Endothelial cell of umbilical vein (primary cell): ENCODE results near the gene AK8. TPM values are rescaled to one million over a fixed set of nuclear protein-coding genes. Genes with fewer than 3 reads are reported as not detected.

ENCODE experiments used
- BruUV-seq: library from RNA; stranded (reverse); fragments of 400-500 nt; replicated peaks from 2 replicates; lab custom pipeline; 2021; lab: Mats Ljungman, UMichigan
- CTCF ChIA-PET: fragments of 300-600, 350-600 bp; sonication (Branson Sonifier 250); formaldehyde crosslinking; loops from one replicate; lab custom pipeline; 2021; ENCODE audit warnings: antibody characterized with exemption, inconsistent platforms; lab: Charles Lee
- POLR2A ChIA-PET: fragments of 300-600, 350-600 bp; sonication (Branson Sonifier 250); formaldehyde crosslinking; loops from one replicate; lab custom pipeline; 2021; ENCODE audit warnings: antibody characterized with exemption, inconsistent platforms; lab: Charles Lee
- DNase-seq: peaks from one replicate; pipeline ENCODE4 v3.0.0-alpha.2; 2011; ENCODE audit warnings: low read depth, low spot score
- FAIRE-seq: peaks from 2 replicates; lab custom pipeline; 2011; peaks lifted over from hg19 to GRCh38; lab: Jason Lieb, UNC
- H2AFZ ChIP-seq: 2 replicates; pipeline ENCODE4 v1.6.0; 2012; ENCODE audit warnings: low read depth, low read length, control low read depth, inconsistent platforms
- H3K27ac ChIP-seq: 2 replicates; pipeline ENCODE4 v1.5.1; 2011; ENCODE audit warnings: low read depth, mild to moderate bottlenecking, control low read depth, low read length, moderate library complexity; ENCODE audit not compliant: insufficient read depth
- H3K27me3 ChIP-seq, 2 experiments: 2 replicates each; pipeline versions ENCODE4 v1.6.0 to v1.6.1; 2011; ENCODE audit warnings: low read length in 2 of 2, mixed read lengths in 1 of 2; ENCODE audit not compliant: control insufficient read depth in 2 of 2, insufficient read depth in 2 of 2
- H3K36me3 ChIP-seq, 2 experiments: 2 replicates in 1 of 2; 3 replicates in 1 of 2; pipeline ENCODE4 v1.5.1; 2011; ENCODE audit warnings: low read length in 2 of 2, mild to moderate bottlenecking in 1 of 2, moderate library complexity in 1 of 2; ENCODE audit not compliant: control insufficient read depth in 2 of 2, insufficient read depth in 2 of 2; ENCODE audit errors: extremely low read depth in 1 of 2
- H3K4me1 ChIP-seq: 3 replicates; pipeline ENCODE4 v1.5.1; 2011; ENCODE audit warnings: mild to moderate bottlenecking, low read length; ENCODE audit not compliant: control insufficient read depth, insufficient read depth; ENCODE audit errors: extremely low read depth
- H3K4me2 ChIP-seq: 2 replicates; pipeline ENCODE4 v1.6.1; 2011; ENCODE audit warnings: low read length, control low read depth, mixed read lengths; ENCODE audit not compliant: insufficient read depth
- H3K4me3 ChIP-seq, 3 experiments: fragments of 200-600 bp in 1 of 3; sonication (generic), shearing (Covaris generic) in 1 of 3; replicated peaks in 1 of 3; 2 replicates each; pipeline ENCODE4 v1.5.1; 2011 to 2016; ENCODE audit warnings: control low read depth in 3 of 3, low read length in 3 of 3, mild to moderate bottlenecking in 2 of 3, inconsistent platforms in 1 of 3, low read depth in 1 of 3, moderate library complexity in 1 of 3; ENCODE audit not compliant: insufficient read depth in 1 of 3
- H3K79me2 ChIP-seq: 2 replicates; pipeline ENCODE4 v1.6.0; 2012; ENCODE audit warnings: low read length, inconsistent platforms; ENCODE audit not compliant: control insufficient read depth, insufficient read depth
- H3K9ac ChIP-seq: replicated peaks from 2 replicates; pipeline ENCODE3; 2011; ENCODE audit warnings: low read length, control low read depth; ENCODE audit not compliant: insufficient read depth; ENCODE audit errors: extremely low read depth
- H3K9me1 ChIP-seq: replicated peaks from 3 replicates; pipeline ENCODE4 v1.6.0; 2011; ENCODE audit warnings: mild to moderate bottlenecking, low read length; ENCODE audit not compliant: control insufficient read depth, insufficient read depth; ENCODE audit errors: extremely low read depth
- H3K9me3 ChIP-seq: replicated peaks from 2 replicates; pipeline ENCODE4 v1.5.1; 2012; ENCODE audit warnings: low read length, inconsistent platforms; ENCODE audit not compliant: control insufficient read depth, insufficient read depth
- H4K20me1 ChIP-seq: replicated peaks from 2 replicates; pipeline ENCODE3; 2011; ENCODE audit warnings: mild to moderate bottlenecking, low read length; ENCODE audit not compliant: control insufficient read depth, insufficient read depth; ENCODE audit errors: extremely low read depth
- CTCF ChIP-seq, 2 donors: IDR thresholded peaks; 1 replicate in 1 of 2; 2 replicates in 1 of 2; pipeline ENCODE4 v1.5.1; 2011; ENCODE audit warnings: low read length in 2 of 2, mild to moderate bottlenecking in 2 of 2, moderate library complexity in 2 of 2, control low read depth in 1 of 2, inconsistent platforms in 1 of 2, low read depth in 1 of 2; ENCODE audit not compliant: insufficient read depth in 1 of 2; ENCODE audit errors: extremely low read depth in 1 of 2
- EZH2 ChIP-seq: IDR thresholded peaks from 2 replicates; pipeline ENCODE4 v1.6.1; 2012; ENCODE audit warnings: borderline replicate concordance, low read depth, mild to moderate bottlenecking, moderate library complexity, low read length, inconsistent platforms; ENCODE audit not compliant: severe bottlenecking
- FOS ChIP-seq: IDR thresholded peaks from 2 replicates; pipeline ENCODE4 v1.6.1; 2011; ENCODE audit warnings: mild to moderate bottlenecking, low read length, moderate library complexity, borderline replicate concordance; ENCODE audit not compliant: insufficient read depth
- GATA2 ChIP-seq: IDR thresholded peaks from 2 replicates; pipeline ENCODE4 v1.7.0; 2011; ENCODE audit warnings: low read depth, mild to moderate bottlenecking, moderate library complexity, mixed read lengths, low read length; ENCODE audit not compliant: insufficient read length, insufficient read depth
- JUN ChIP-seq: IDR thresholded peaks from 2 replicates; pipeline ENCODE4 v1.6.1; 2011; ENCODE audit warnings: borderline replicate concordance, low read depth; ENCODE audit not compliant: insufficient read length, insufficient read depth
- MAX ChIP-seq: IDR thresholded peaks from 2 replicates; pipeline ENCODE4 v1.6.1; 2011; ENCODE audit not compliant: insufficient read depth, insufficient read length
- MYC ChIP-seq: IDR thresholded peaks from one replicate; pipeline ENCODE4 v1.6.1; 2011; ENCODE audit warnings: mild to moderate bottlenecking, low read depth, low read length
- POLR2A ChIP-seq: IDR thresholded peaks from 2 replicates; pipeline ENCODE4 v1.6.1; 2012; ENCODE audit warnings: low read depth, mild to moderate bottlenecking, control low read depth, low read length
- POLR2AphosphoS5 ChIP-seq: IDR thresholded peaks from 2 replicates; pipeline ENCODE4 v1.6.1; 2012; ENCODE audit warnings: low read depth, mild to moderate bottlenecking, control low read depth, low read length, moderate library complexity; ENCODE audit not compliant: insufficient read depth
- dilution Hi-C: fragments of 300-500 bp; cut with MboI; formaldehyde crosslinking; loops from one replicate; pipeline ENCODE4 v1.15.0; 2019; ENCODE audit warnings: low sequenced_read_pairs; ENCODE audit not compliant: extremely low pct_ligation_motif_present
- intact Hi-C: fragments of 100-400 bp; cut with micrococcal nuclease; formaldehyde crosslinking; loops from one replicate; pipeline ENCODE4 v1.10.0; 2022
- polyA plus RNA-seq, 4 experiments: library from polyadenylated mRNA; depleted of rRNA in 3 of 4; stranded (reverse) in 3 of 4; unstranded in 1 of 4; fragments of >200 nt; gene quantifications; 2 replicates each; pipeline versions ENCODE4 v1.2.1 to v1.2.3, GENCODE V29; 2011 to 2012; ENCODE audit warnings: missing spikeins in 1 of 4
- total RNA-seq: library from RNA; stranded (reverse); gene quantifications from 2 replicates; pipeline ENCODE4 v1.2.3, GENCODE V29; 2021

AK8 gene
- total and polyA plus RNA-seq, 2 donors (not counting 3 experiments of a cell fraction or from before 2014, with no cell fraction given) = 0.06 TPM; not detected in 1

- Histone ChIP-seq H3K4me3 (no peak overlapping the region), H4K20me1 (no peaks in the 10 kb centered on the region), H3K9me1 (no peaks in the 10 kb centered on the region), H3K9ac (no peak overlapping the region), H3K9me3 (no peaks in the 10 kb centered on the region), H3K79me2 (no peaks in the 10 kb centered on the region), H2AFZ (no peak overlapping the region), H3K4me1 (no peaks in the 10 kb centered on the region), H3K27me3 (no peaks in the 10 kb centered on the region), H3K36me3 (peaks cover under 1 to 13% of the 10 kb centered on the region in 2 experiments), H3K4me2 (no peak overlapping the region), H3K27ac (no peak overlapping the region)
- CTCF ChIA-PET = no interaction called here
- intact Hi-C loops (no loop called here), dilution Hi-C loops (no loop called here)
- TF ChIP-seq POLR2A (no peak), GATA2 (no peak), FOS (no peak), CTCF (IDR thresholded peaks at IDR 0.05; ENCODE audit: extremely low read depth in 1 of 2, insufficient read depth in 1 of 2, low read depth in 1 of 2, low read length in 2 of 2) (no peak), EZH2 (no peak), MYC (no peak), MAX (no peak), JUN (no peak), POLR2AphosphoS5 (no peak)
- DNase-seq (no peak), FAIRE-seq (no peak)
- POLR2A ChIA-PET = no interaction called here
- BruUV-seq = no TSS peak
Measured at GRCh38 chr9:132927704-132928103, 49.6 kb upstream of the AK8 start.
